ENCODE data around the gene MYRIP.

Gene MYRIP

DNA sequence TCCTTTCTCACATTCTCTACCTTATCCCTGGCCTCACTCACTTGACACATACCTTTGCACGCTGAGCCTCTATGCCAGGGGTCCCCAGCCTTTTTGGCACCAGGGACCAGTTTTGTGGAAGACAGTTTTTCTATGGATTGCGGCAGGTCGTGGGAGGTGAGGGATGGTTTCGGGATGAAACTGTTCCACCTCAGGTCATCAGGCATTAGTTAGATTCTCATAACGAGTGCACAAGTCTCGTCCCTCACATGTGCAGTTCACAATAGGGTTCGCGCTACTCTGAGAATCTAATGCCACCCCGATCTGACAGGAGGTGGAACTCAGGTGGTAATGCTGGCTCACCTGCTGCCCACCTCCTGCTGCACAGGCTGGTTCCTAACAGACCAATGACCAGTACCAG lies 387.6 kb downstream of the MYRIP start:
- H3K27ac ChIP-seq (ENCODE audit: low read depth, low read length, poor library complexity, severe bottlenecking), result no peak overlapping the region
- TF ChIP-seq EZH2 (IDR thresholded peaks at IDR 0.05; ENCODE audit: borderline replicate concordance, low read length) (no peak), CTCF (IDR thresholded peaks at IDR 0.05; ENCODE audit: low read length) (no peak)
- no peak overlapping the region for H3K4me3 ChIP-seq (ENCODE audit: low read depth, low read length, poor library complexity, severe bottlenecking)
- H3K9me3 ChIP-seq (ENCODE audit: low read length), result no peaks in the 10 kb centered on the region
- H3K4me2 ChIP-seq (ENCODE audit: low read length), result no peak overlapping the region
- H3K36me3 ChIP-seq (ENCODE audit: insufficient read depth, low read length), result no peaks in the 10 kb centered on the region
- H3K9me2 ChIP-seq (ENCODE audit: low read depth, low read length), result no peaks in the 10 kb centered on the region
- H2AFZ ChIP-seq (ENCODE audit: low read length), result no peak overlapping the region
- H3K4me1 ChIP-seq (ENCODE audit: insufficient read depth, low read length, severe bottlenecking), result no peaks in the 10 kb centered on the region
- no peaks in the 10 kb centered on the region for H3F3A ChIP-seq (ENCODE audit: insufficient read depth, low read length)
- H3K79me2 ChIP-seq (ENCODE audit: insufficient read depth, low read length), result no peaks in the 10 kb centered on the region
- no peak overlapping the region for H3K9ac ChIP-seq (ENCODE audit: low read length)
- no peaks in the 10 kb centered on the region for H4K20me1 ChIP-seq (ENCODE audit: insufficient read depth, low read length)
- H3K27me3 ChIP-seq (ENCODE audit: insufficient read depth, low read length), result no peaks in the 10 kb centered on the region

DNA sequence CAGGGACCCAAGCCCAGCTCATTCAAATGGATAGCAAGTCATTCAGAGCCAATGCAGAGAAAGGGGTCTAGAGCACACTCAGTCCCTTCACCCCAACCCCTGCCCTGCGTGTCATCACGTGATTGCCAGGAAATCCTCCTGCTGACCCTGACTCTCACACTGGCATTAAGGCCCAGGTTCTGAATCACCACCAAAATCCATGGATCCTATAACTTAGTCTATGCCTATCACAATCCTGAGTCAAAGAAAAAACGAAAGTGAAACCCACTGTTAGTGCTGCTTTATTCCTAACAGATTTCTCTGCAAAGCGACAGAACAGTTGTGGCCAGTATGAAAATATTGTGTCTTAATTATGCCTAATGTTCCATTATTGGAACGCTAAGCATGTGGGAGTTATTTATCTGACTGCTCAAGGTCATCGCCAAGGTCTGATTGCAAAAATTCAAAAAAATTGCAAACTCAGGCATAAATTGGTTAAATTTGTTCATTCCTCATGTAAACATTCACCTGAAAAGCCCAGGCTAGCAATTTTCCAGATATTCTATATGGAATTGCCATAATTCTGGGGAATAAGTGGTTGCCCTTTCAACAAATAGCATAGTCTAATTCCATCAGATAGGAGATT lies 391.4 kb downstream of the MYRIP start:
- no peak overlapping the region for H3K27ac ChIP-seq (ENCODE audit: low read depth, low read length, poor library complexity, severe bottlenecking)
- no peaks in the 10 kb centered on the region for H3K79me2 ChIP-seq (ENCODE audit: insufficient read depth, low read length)
- no peak overlapping the region for H3K4me2 ChIP-seq (ENCODE audit: low read length)
- no peaks in the 10 kb centered on the region for H3K9me3 ChIP-seq (ENCODE audit: low read length)
- TF ChIP-seq EZH2 (IDR thresholded peaks at IDR 0.05; ENCODE audit: borderline replicate concordance, low read length) (no peak), CTCF (IDR thresholded peaks at IDR 0.05; ENCODE audit: low read length) (no peak)
- no peak overlapping the region for H3K4me3 ChIP-seq (ENCODE audit: low read depth, low read length, poor library complexity, severe bottlenecking)
- H2AFZ ChIP-seq (ENCODE audit: low read length), result no peak overlapping the region
- H3K36me3 ChIP-seq (ENCODE audit: insufficient read depth, low read length), result no peaks in the 10 kb centered on the region
- H3K4me1 ChIP-seq (ENCODE audit: insufficient read depth, low read length, severe bottlenecking), result no peaks in the 10 kb centered on the region
- no peaks in the 10 kb centered on the region for H3K9me2 ChIP-seq (ENCODE audit: low read depth, low read length)
- H3K9ac ChIP-seq (ENCODE audit: low read length), result no peak overlapping the region
- no peaks in the 10 kb centered on the region for H3K27me3 ChIP-seq (ENCODE audit: insufficient read depth, low read length)
- no peaks in the 10 kb centered on the region for H4K20me1 ChIP-seq (ENCODE audit: insufficient read depth, low read length)
- no peaks in the 10 kb centered on the region for H3F3A ChIP-seq (ENCODE audit: insufficient read depth, low read length)

GRCh38 chr3:40201770-40202169 lies 392.4 kb downstream of the MYRIP start:
- TF ChIP-seq CTCF (IDR thresholded peaks at IDR 0.05; ENCODE audit: low read length), result no peak
- H3K9me3 ChIP-seq (ENCODE audit: low read length), result no peaks in the 10 kb centered on the region

More at GRCh38 chr3:40201770-40202169, 392.4 kb downstream of the MYRIP start:
- no peaks in the 10 kb centered on the region for H3K79me2 ChIP-seq (ENCODE audit: insufficient read depth, low read length)
- no peak overlapping the region for H3K27ac ChIP-seq (ENCODE audit: low read depth, low read length, poor library complexity, severe bottlenecking)
- H3K4me1 ChIP-seq (ENCODE audit: insufficient read depth, low read length, severe bottlenecking), result no peaks in the 10 kb centered on the region
- no peak overlapping the region for H3K4me3 ChIP-seq (ENCODE audit: low read depth, low read length, poor library complexity, severe bottlenecking)
- H4K20me1 ChIP-seq (ENCODE audit: insufficient read depth, low read length), result no peaks in the 10 kb centered on the region
- H2AFZ ChIP-seq (ENCODE audit: low read length), result no peak overlapping the region
- no peaks in the 10 kb centered on the region for H3K27me3 ChIP-seq (ENCODE audit: insufficient read depth, low read length)
- no peaks in the 10 kb centered on the region for H3F3A ChIP-seq (ENCODE audit: insufficient read depth, low read length)
- H3K9ac ChIP-seq (ENCODE audit: low read length), result no peak overlapping the region
- H3K9me2 ChIP-seq (ENCODE audit: low read depth, low read length), result no peaks in the 10 kb centered on the region
- no peak overlapping the region for H3K4me2 ChIP-seq (ENCODE audit: low read length)
- no peaks in the 10 kb centered on the region for H3K36me3 ChIP-seq (ENCODE audit: insufficient read depth, low read length)

All from OCI-LY1 (cell line).